NB4 (cell line): Measurements from ENCODE around the gene GRIA1.

ENCODE experiments used
- DNase-seq: peaks from one replicate; pipeline ENCODE4 v3.0.0; 2010; ENCODE audit warnings: low read depth
- H3K4me3 ChIP-seq: one replicate; pipeline ENCODE4 v1.5.1; 2011; ENCODE audit warnings: mild to moderate bottlenecking, low read depth, low read length, moderate library complexity
- MAX ChIP-seq: IDR thresholded peaks from 2 replicates; pipeline ENCODE4 v1.6.1; 2011; ENCODE audit warnings: low read depth, low read length
- MYC ChIP-seq: IDR thresholded peaks from 2 replicates; pipeline ENCODE4 v1.6.1; 2011; ENCODE audit warnings: low read depth, low read length
- POLR2A ChIP-seq: IDR thresholded peaks from 2 replicates; pipeline ENCODE4 v1.6.1; 2011; ENCODE audit warnings: mild to moderate bottlenecking; ENCODE audit not compliant: insufficient read length; ENCODE audit errors: extremely low read depth
- TF ChIP-seq, protein P1 (sequence below): IDR thresholded peaks from one replicate; pipeline ENCODE4 v1.5.1; 2012; ENCODE audit warnings: low read depth, low read length

Gene GRIA1

GRCh38 chr5:153770066-153770465 is 279.6 kb downstream of the GRIA1 start:
- DNase-seq, result no peak
- H3K4me3 ChIP-seq, result no peak overlapping the region
- TF ChIP-seq MAX (no peak), POLR2A (no peak), MYC (no peak)
- TF ChIP-seq, protein P1, sequence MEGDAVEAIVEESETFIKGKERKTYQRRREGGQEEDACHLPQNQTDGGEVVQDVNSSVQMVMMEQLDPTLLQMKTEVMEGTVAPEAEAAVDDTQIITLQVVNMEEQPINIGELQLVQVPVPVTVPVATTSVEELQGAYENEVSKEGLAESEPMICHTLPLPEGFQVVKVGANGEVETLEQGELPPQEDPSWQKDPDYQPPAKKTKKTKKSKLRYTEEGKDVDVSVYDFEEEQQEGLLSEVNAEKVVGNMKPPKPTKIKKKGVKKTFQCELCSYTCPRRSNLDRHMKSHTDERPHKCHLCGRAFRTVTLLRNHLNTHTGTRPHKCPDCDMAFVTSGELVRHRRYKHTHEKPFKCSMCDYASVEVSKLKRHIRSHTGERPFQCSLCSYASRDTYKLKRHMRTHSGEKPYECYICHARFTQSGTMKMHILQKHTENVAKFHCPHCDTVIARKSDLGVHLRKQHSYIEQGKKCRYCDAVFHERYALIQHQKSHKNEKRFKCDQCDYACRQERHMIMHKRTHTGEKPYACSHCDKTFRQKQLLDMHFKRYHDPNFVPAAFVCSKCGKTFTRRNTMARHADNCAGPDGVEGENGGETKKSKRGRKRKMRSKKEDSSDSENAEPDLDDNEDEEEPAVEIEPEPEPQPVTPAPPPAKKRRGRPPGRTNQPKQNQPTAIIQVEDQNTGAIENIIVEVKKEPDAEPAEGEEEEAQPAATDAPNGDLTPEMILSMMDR, result no peak

- no peak for DNase-seq
- TF ChIP-seq MYC (no peak), MAX (no peak), POLR2A (no peak)
- TF ChIP-seq, protein P1, result no peak
- H3K4me3 ChIP-seq, result no peak overlapping the region
Observed at GRCh38 chr5:153774686-153775085, 284.2 kb downstream of the GRIA1 start.

GRCh38 chr5:153775923-153776322 is 285.5 kb downstream of the GRIA1 start:
- TF ChIP-seq MAX, result no peak
- TF ChIP-seq POLR2A, result no peak
- no peak for TF ChIP-seq MYC
- TF ChIP-seq, protein P1, result no peak
- H3K4me3 ChIP-seq, result no peak overlapping the region
- DNase-seq, result peak; percentile 15

DNA sequence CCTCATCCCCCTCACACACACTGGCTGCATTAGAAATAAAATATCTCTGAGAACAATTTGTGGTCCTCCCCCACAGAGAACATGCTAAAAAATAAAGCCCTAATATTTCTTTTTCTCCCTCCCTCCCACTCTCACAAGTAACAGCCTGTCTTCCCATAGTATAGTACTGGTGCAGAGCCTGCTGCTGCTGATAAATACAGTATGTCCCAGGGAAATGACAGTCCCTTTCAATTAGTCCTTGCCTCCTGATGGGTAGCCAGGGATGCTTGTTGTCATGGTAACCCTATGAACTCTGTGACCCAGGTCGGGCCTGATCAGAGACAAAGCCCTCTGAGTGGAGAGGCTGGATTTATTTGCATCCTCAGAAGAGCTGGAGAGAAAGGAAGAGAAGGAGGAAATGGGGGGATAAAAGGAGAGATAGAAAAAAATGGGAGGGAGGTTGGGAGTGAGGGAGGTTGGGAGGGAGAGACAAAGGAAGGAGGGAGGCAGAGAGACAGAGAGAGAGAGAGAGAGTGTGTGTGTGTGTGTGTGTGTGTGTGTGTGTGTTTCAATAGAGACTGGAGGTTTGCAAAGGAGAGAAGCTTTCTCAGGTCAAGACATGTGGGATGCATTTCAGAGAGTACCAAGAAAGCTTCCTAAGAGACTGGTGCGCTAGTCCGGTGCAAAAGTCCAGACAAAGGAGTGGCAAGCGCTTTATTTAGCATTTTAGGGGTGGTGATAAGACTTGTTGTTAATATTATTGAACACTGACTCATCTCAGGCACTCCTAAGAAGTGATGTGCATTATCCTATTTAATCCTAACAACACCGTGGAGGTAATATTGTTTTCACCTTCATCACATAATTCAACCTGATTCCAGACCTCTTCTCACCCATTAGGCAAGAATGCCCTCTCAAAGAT is 287.5 kb downstream of the GRIA1 start:
- TF ChIP-seq MAX (no peak), POLR2A (no peak), MYC (no peak)
- TF ChIP-seq, protein P1, result no peak
- no peak for DNase-seq
- H3K4me3 ChIP-seq, result no peak overlapping the region

DNA sequence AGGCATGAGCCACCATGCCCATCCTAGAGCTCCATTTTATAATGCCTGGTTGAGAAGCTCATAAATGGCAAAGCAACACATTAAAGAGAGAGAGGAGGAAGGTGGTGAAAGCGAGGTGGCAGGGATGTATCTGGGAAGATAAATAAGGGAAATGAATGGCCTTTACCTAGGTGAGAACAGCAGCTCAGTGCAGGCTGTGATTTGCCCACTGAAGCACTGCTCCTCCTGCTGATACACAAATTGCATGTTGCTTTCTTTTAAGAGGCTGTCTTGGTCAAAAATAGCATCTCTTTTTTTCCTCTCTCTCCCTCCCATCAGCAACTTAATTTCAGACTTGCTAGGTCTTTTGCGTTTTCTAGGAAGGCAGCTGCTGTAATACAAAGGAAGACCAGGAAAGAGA is 289.4 kb downstream of the GRIA1 start:
- TF ChIP-seq, protein P1, result no peak
- no peak for TF ChIP-seq MYC
- no peak for TF ChIP-seq MAX
- TF ChIP-seq POLR2A, result no peak

More for the DNA sequence above, 289.4 kb downstream of the GRIA1 start:
- H3K4me3 ChIP-seq, result no peak overlapping the region
- no peak for DNase-seq
